ENCODE measurements around the gene UFD1.
"Not testable (repeated sequence)": the region's sequence is repeated elsewhere in the genome, so short reads cannot be mapped to it uniquely, and the experiment has no call there.

The UFD1 gene

GRCh38 chr22:19448739-19449421 is 30.1 kb downstream of the UFD1 start:
- no peak for DNase-seq (ENCODE audit: low read depth)

- DNase-seq (ENCODE audit: low read depth) = no peak
Observed at GRCh38 chr22:19448076-19448607, 30.9 kb downstream of the UFD1 start.

GRCh38 chr22:19447330-19448075 is 31.5 kb downstream of the UFD1 start, which contains the start of gene C22orf39:
Gene C22orf39, minus strand, starts transcription at chr22:19447711. Its CDS starts 23 bp downstream, at chr22:19447688.
- DNase-seq (ENCODE audit: low read depth) = peak; percentile 78

- DNase-seq (ENCODE audit: low read depth) = no peak
Observed at GRCh38 chr22:19446603-19447329, 32.2 kb downstream of the UFD1 start.

GRCh38 chr22:19445279-19445982 is 33.6 kb downstream of the UFD1 start:
- not testable (repeated sequence) for DNase-seq (ENCODE audit: low read depth)

GRCh38 chr22:19443544-19444211 is 35.3 kb downstream of the UFD1 start:
- DNase-seq (ENCODE audit: low read depth) = no peak

- DNase-seq (ENCODE audit: low read depth) = no peak
Observed at GRCh38 chr22:19442166-19442565, 36.8 kb downstream of the UFD1 start.

GRCh38 chr22:19440411-19441195 is 38.4 kb downstream of the UFD1 start:
- no peak for DNase-seq (ENCODE audit: low read depth)

GRCh38 chr22:19438298-19438697 is 40.7 kb downstream of the UFD1 start:
- no peak for DNase-seq (ENCODE audit: low read depth)

GRCh38 chr22:19436444-19437161 is 42.4 kb downstream of the UFD1 start:
- not testable (repeated sequence) for DNase-seq (ENCODE audit: low read depth)

- DNase-seq (ENCODE audit: low read depth) = no peak
Observed at GRCh38 chr22:19434829-19435580, 44.0 kb downstream of the UFD1 start.

GRCh38 chr22:19434401-19434800 is 44.6 kb downstream of the UFD1 start:
- DNase-seq (ENCODE audit: low read depth) = no peak

- DNase-seq (ENCODE audit: low read depth) = peak; percentile 90
Observed at GRCh38 chr22:19432133-19432851, 46.7 kb downstream of the UFD1 start, which contains the start of gene MRPL40. Gene MRPL40, plus strand, starts transcription at chr22:19432545. Its CDS starts 10 bp downstream, at chr22:19432555.

- peak; percentile 82 for DNase-seq (ENCODE audit: low read depth)
Observed at GRCh38 chr22:19431649-19432132, 47.3 kb downstream of the UFD1 start, which contains the start of gene HIRA. Gene HIRA, minus strand, starts transcription at chr22:19431733. Its CDS starts 257 bp downstream, at chr22:19431476.

- no peak for DNase-seq (ENCODE audit: low read depth)
Observed at GRCh38 chr22:19430890-19431541, 48.0 kb downstream of the UFD1 start.

- DNase-seq (ENCODE audit: low read depth) = no peak
Observed at GRCh38 chr22:19429950-19430889, 48.8 kb downstream of the UFD1 start.
